ENCODE measurements around the gene GTPBP2.
"Not testable (repeated sequence)": the region's sequence is repeated elsewhere in the genome, so short reads cannot be mapped to it uniquely, and the experiment has no call there.

The GTPBP2 gene

DNA sequence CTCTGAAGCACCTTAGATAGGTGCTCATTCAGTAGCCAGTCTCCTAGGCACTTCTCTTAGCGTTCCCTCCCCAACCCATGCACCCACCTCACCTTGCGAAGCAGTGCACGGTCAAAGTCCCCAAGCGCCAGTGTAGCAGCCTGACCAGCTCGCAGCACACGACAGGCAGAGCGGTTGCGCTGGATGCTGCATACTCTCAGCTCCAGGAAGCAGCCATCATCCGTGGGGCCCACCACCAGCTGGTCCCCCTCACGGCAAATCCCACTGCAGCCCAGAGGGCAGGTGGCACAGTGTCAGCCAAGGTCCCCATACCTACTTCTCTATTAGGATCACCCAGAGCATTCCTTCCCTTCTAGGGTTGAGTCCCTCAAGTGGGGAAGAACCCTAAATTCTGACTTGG is 6.5 kb downstream of the GTPBP2 start:
- no peak for DNase-seq

- DNase-seq, result no peak
These were observed 7.3 kb downstream of the GTPBP2 start for GRCh38 chr6:43621836-43622180.

- no peak for DNase-seq
These were observed 7.8 kb downstream of the GTPBP2 start for GRCh38 chr6:43621078-43621835.

DNA sequence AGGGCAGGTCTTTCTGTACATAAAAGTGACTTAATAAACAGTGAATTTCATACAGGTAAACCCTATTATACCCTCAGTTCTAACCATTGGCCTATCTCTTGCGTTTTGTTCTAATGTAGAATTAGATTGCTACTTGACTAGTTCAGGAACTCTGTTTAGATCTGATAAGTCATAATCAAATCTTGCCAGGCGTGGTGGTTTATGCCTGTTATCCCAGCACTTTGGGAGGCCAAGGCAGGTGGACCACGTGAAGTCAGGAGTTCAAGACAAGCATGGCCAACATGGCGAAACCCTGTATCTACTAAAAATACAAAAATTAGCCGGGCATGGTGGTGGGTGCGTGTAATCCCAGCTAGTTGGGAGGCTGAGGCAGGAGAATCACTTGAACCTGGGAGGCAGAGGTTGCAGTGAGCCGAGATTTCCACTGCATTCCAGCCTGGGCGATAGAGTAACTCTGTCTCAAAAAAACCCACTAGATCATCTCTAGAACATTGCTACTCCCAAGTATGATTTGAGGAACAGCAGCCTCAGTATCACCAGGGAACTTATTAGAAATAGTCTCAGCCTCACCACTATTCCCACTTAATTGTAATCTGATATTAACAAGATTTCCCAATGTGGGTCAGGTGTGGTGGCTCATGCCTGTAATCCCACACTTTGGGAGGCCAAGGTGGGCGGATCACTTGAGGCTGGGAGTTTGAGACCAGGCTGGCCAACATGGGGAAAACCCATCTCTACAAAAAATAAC is 12.2 kb downstream of the GTPBP2 start:
- DNase-seq, result no peak

- DNase-seq, result no peak
These were observed 14.7 kb downstream of the GTPBP2 start for GRCh38 chr6:43614396-43614730.

GRCh38 chr6:43613721-43614395 is 15.2 kb downstream of the GTPBP2 start:
- DNase-seq, result no peak

GRCh38 chr6:43610431-43610830 is 18.6 kb downstream of the GTPBP2 start:
- DNase-seq, result no peak

DNA sequence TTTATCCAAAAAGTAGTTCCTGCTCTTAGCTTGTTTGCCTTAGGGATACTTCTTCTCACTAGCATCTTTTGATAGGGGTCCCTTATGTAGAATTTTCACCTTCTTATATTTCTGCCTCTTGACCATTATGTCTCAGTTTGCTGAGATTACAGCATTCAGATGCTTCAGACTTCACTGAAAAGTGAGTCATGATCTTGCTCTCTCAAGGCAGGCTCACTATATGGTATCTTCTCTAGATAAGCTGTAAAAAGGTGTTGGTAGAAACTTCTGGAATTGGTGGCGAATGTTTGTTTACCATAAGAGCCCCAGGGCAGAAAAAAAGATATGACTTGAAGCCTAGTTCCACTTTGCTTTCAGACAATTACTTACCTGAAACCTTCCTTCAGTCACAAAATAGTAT is 19.7 kb downstream of the GTPBP2 start:
- no peak for DNase-seq

- DNase-seq, result no peak
These were observed 20.3 kb downstream of the GTPBP2 start for GRCh38 chr6:43608807-43609206.

DNA sequence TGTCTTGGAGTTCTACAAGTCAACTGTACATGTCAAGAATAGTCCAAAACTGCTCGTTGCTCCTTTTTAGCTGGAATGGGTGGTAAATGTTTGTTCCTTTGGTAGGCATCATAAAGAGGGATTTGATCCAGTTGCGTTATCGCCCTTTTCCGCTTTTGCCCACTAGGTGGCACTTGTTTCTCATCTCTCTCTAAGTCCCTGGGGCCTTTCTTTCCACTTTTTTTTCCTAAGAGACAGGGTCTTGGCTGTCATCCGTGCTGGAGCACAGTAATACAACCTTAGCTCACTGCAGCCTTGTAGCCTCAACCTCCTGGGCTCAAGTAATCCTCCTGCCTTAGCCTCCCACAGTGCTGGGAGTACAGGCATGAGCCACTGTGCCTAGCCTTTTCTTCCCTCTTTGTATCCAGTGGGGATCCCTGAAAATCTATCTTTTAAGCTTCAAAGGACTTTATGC is 20.7 kb downstream of the GTPBP2 start:
- peak; percentile 12 for DNase-seq

GRCh38 chr6:43606019-43606418 is 23.0 kb downstream of the GTPBP2 start:
- no peak for DNase-seq

- no peak for DNase-seq
These were observed 24.9 kb downstream of the GTPBP2 start for GRCh38 chr6:43604174-43604573.

DNA sequence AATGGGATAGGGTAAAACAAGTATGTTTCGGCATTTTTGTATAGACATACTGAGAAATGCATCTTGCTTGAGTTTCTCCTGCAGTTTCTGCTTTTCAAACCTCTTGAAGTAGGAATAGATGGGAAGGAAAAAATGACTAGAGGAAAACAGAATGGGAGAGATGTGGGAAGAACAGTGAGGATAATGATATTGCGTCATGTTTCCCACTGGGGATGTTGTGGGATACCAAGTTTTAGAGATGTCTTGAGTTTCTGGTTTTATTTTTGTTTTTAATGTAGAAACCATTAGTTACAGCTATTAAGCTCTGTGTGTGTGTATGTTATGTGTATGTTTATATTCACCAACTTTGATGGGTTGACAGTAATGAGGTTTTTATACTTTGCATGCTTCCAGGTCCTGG is 28.5 kb downstream of the GTPBP2 start:
- DNase-seq, result no peak

- no peak for DNase-seq
These were observed 35.1 kb downstream of the GTPBP2 start for GRCh38 chr6:43593938-43594337.

- DNase-seq, result not testable (repeated sequence)
These were observed 39.5 kb downstream of the GTPBP2 start for GRCh38 chr6:43589564-43589963.

DNA sequence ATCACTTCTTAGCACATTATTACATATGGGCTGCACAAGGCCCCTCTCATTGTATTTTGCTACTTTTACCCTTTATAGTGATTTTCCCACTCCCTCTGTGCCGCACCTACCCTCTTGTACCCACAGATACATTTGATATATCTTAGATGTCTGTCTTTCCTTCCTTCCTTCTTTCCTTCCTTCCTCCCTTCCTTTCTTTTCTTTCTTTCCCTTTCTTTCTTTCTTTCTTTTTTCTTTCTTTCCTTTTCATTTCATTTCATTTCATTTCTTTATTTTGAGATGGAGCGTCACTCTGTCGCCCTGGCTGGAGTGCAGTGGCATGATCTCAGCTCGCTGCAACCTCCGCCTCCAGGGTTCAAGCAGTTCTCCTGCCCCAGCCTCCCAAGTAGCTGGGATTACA is 40.9 kb downstream of the GTPBP2 start:
- no peak for DNase-seq

GRCh38 chr6:43584892-43585570 is 44.0 kb downstream of the GTPBP2 start:
- DNase-seq, result no peak

GRCh38 chr6:43582911-43583310 is 46.2 kb downstream of the GTPBP2 start:
- no peak for DNase-seq

- DNase-seq, result no peak
These were observed 49.9 kb downstream of the GTPBP2 start for GRCh38 chr6:43579171-43579570.

DNA sequence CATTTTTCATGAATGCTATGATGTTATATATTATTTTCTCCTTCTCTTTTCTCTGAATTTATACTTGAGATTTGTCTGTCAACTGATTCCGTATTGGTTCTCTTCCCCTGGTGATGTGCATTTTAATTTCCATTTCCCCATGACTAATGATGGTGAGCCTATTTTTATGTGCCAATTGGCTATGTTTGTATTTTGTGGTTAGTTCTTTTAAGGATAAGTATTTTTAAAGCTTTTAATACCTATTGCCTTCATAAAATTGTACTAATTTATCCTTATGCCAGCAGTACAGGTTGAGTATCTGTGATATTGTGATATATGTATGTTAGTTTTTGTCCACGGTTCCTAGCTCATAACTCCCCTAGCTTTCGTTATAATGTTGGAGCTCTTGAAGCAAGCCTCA is 50.3 kb downstream of the GTPBP2 start:
- no peak for DNase-seq

GRCh38 chr6:43575772-43576551 is 53.1 kb downstream of the GTPBP2 start, which contains the start of the genes POLH and XPO5:
Gene POLH, plus strand, starts transcription at chr6:43576185. Its CDS starts 6,135 bp downstream, at chr6:43582320.
Gene XPO5, minus strand, starts transcription at chr6:43576038. Its CDS starts 174 bp downstream, at chr6:43575864.
- peak; percentile 53 for DNase-seq

- DNase-seq, result no peak
These were observed 53.8 kb downstream of the GTPBP2 start for GRCh38 chr6:43575105-43575771.
